Lower lobe of right lung (tissue), 2 donors: ENCODE results near the gene ATP5F1C. TPM values are rescaled to one million over a fixed set of nuclear protein-coding genes. Genes with fewer than 3 reads are reported as not detected.
A peak's percentile ranks its signal among the peaks of the same experiment; 100 is the strongest.
"Not testable (repeated sequence)": the region's sequence is repeated elsewhere in the genome, so short reads cannot be mapped to it uniquely, and the experiment has no call there.

Experiments used
- ATAC-seq, 2 donors: fragments of 200-7000 bp; cut with Tn5 transposase; one replicate each; pipeline ENCODE4 v1.9.1; 2020 to 2022; ENCODE audit warnings: mild to moderate bottlenecking in 2 of 2, moderate library complexity in 2 of 2
- DNase-seq: peaks from one replicate; pipeline ENCODE4 v3.0.0-alpha.2; 2020
- H3K27ac ChIP-seq: fragments of 200-600 bp; one replicate; pipeline ENCODE4 v1.8.0; 2022
- H3K27me3 ChIP-seq: fragments of 200-600 bp; one replicate; pipeline ENCODE4 v1.8.0; 2022; ENCODE audit warnings: low read depth
- H3K36me3 ChIP-seq: fragments of 200-600 bp; one replicate; pipeline ENCODE4 v1.8.0; 2022; ENCODE audit warnings: mild to moderate bottlenecking
- H3K4me1 ChIP-seq: fragments of 200-600 bp; one replicate; pipeline ENCODE4 v1.8.0; 2022
- H3K4me3 ChIP-seq: fragments of 200-600 bp; one replicate; pipeline ENCODE4 v1.8.0; 2022; ENCODE audit warnings: mild to moderate bottlenecking
- H3K9me3 ChIP-seq: fragments of 200-600 bp; one replicate; pipeline ENCODE4 v1.8.0; 2022
- intact Hi-C: fragments of 100-400 bp; cut with DNase I; formaldehyde crosslinking; loops from one replicate; pipeline ENCODE4 v1.11.0; 2022
- total RNA-seq: library from RNA; stranded (reverse); fragmentation: NEBNext Ultra II Directional; extraction: Animal tissue kit (Norgen Biotek cat#: 25700); gene quantifications from one replicate; pipeline ENCODE4 v1.2.1, GENCODE V29; 2021
- TF ChIP-seq, protein P1 (sequence below): fragments of 200-600 bp; IDR thresholded peaks from one replicate; pipeline ENCODE4 v1.8.0; 2022; ENCODE audit warnings: antibody characterized with exemption, mild to moderate bottlenecking
- donor health status: DM: no; HTN: yes; CAD: no; lungs with severe emphysema.

The ATP5F1C gene
- total RNA-seq, 1 donor from 2014 or later = 183 TPM

DNA sequence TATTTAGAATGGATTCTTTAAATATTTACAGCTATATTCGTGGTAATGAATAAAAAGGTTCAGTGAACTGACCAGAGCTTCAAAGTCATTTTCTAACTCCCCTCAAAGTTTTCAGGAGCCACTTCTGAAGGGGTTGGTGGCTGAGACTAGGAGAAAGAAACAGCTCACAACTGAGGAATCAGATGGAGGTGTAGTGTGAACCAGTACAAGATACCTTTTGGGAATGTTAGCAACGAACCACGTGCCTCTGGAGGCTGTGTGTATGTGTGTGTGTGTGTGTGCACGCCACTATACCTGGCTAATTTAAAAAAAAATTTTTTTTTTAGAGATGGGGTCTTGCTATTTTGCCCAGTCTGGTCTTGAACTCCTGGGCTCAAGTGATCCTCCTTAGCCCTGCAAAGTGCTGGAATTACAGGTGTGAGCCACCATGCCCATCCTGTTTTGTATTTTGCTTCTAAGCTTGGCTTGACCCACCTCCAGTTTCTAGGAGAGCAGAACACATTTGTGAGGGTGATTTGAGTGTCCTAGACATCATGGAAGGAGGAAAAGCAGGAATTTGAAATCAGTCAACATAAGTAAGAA is 20.8 kb downstream of the ATP5F1C start:
- Histone ChIP-seq H3K27ac (no peak overlapping the region), H3K27me3 (no peaks in the 10 kb centered on the region), H3K36me3 (peaks cover 51% of the 10 kb centered on the region), H3K4me1 (no peaks in the 10 kb centered on the region), H3K9me3 (no peaks in the 10 kb centered on the region), H3K4me3 (no peak overlapping the region)
- TF ChIP-seq, protein P1, sequence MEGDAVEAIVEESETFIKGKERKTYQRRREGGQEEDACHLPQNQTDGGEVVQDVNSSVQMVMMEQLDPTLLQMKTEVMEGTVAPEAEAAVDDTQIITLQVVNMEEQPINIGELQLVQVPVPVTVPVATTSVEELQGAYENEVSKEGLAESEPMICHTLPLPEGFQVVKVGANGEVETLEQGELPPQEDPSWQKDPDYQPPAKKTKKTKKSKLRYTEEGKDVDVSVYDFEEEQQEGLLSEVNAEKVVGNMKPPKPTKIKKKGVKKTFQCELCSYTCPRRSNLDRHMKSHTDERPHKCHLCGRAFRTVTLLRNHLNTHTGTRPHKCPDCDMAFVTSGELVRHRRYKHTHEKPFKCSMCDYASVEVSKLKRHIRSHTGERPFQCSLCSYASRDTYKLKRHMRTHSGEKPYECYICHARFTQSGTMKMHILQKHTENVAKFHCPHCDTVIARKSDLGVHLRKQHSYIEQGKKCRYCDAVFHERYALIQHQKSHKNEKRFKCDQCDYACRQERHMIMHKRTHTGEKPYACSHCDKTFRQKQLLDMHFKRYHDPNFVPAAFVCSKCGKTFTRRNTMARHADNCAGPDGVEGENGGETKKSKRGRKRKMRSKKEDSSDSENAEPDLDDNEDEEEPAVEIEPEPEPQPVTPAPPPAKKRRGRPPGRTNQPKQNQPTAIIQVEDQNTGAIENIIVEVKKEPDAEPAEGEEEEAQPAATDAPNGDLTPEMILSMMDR = no peak
- intact Hi-C loops = no loop called here
- DNase-seq (no peak), ATAC-seq (no peak)

DNA sequence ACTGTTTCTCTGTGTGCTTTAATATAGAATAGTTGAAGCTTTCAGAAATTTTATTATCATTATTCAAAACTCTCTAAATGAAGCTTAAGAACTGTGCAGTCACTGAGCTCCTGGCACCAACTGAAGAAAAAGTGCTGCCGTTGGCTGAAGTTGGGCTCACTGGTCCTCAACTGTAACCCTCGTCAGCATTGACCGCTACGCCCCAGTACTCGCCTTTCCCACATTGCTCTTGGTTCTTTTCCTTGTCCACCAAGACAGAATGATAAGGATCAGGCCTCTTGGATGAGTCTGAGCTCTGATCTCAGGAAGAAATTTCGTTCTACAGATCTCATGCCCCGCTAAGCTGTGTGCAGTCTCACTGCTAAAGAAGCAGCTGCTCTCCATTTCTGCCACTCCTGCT is 22.5 kb downstream of the ATP5F1C start:
- DNase-seq (no peak), ATAC-seq (no peak)
- Histone ChIP-seq H3K4me1 (no peaks in the 10 kb centered on the region), H3K4me3 (no peak overlapping the region), H3K9me3 (no peaks in the 10 kb centered on the region), H3K27me3 (no peaks in the 10 kb centered on the region), H3K27ac (no peak overlapping the region), H3K36me3 (peaks cover 35% of the 10 kb centered on the region)
- TF ChIP-seq, protein P1 = no peak
- intact Hi-C loops = no loop called here

DNA sequence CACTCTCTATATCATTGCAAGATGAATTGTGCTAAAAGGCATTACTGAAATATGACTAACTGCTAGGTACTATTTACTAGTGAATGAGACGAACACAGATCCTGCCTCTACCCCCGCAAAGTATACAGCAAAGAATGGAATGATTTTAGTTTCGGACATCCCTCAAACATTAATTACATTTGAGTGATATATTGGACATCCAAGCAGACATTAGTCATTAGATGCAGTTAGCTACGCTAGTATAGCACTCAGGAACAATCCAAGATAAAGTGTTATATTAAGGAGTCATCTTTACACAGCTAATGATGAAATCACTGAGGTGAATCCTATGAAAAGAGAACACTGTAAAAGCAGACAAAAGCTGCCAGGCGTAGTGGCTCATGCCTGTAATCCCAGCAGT is 23.0 kb downstream of the ATP5F1C start:
- no peaks in the 10 kb centered on the region for H3K4me1 ChIP-seq
- DNase-seq (no peak), ATAC-seq (no peak)
- no peak overlapping the region for H3K27ac ChIP-seq
- H3K36me3 ChIP-seq = peaks cover 29% of the 10 kb centered on the region
- H3K9me3 ChIP-seq = no peaks in the 10 kb centered on the region
- H3K27me3 ChIP-seq = no peaks in the 10 kb centered on the region
- TF ChIP-seq, protein P1 = no peak
- H3K4me3 ChIP-seq = no peak overlapping the region
- intact Hi-C loops = no loop called here

DNA sequence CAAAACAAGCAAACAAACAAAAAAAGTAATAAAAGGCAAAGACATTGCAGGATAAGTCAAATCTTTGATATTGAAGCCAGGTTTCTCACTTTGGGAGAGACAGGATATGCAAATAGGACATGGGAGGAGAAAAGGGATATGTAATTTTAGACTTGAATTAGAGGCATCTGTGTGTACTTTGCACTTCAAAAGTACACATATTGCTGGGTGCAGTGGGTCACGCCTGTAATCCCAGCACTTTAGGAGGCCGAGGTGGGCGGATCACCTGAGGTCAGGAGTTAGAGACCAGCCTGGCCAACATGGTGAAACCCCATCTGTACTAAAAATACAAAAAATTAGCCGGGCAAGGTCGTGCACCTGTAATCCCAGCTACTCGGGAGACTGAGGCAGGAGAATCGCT is 23.8 kb downstream of the ATP5F1C start:
- H3K27me3 ChIP-seq, ATAC-seq, intact Hi-C loops: not testable (repeated sequence)

DNA sequence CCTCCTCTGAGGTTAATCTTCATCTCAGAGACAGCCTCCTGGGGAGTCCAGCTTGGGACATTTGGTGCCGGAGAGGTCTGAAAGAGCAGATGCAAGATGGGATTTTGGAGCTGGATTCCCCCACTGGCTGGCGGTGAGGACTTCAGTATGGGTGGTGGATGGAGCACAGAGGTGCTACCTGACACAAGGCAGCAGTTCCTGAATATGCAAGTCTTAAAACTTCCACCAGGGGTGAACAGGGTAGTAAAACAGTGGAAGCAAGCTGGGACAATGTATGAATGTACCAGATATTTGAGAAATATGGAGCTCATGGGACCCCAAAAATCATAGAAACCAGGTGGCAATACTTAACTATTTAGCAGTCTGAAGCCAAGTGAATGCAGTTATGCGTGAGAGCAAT is 25.5 kb downstream of the ATP5F1C start:
- intact Hi-C loops = no loop called here
- H3K27ac ChIP-seq = no peak overlapping the region
- no peaks in the 10 kb centered on the region for H3K27me3 ChIP-seq
- no peak for ATAC-seq
- TF ChIP-seq, protein P1 = no peak
- DNase-seq = no peak
- H3K9me3 ChIP-seq = no peaks in the 10 kb centered on the region
- H3K4me3 ChIP-seq = no peak overlapping the region
- H3K4me1 ChIP-seq = peaks cover 9% of the 10 kb centered on the region
- H3K36me3 ChIP-seq = peaks cover 4% of the 10 kb centered on the region

More for the DNA sequence above, 23.8 kb downstream of the ATP5F1C start:
- H3K36me3 ChIP-seq = peaks cover 22% of the 10 kb centered on the region
- H3K9me3 ChIP-seq, DNase-seq, H3K4me3 ChIP-seq, H3K27ac ChIP-seq, H3K4me1 ChIP-seq: not testable (repeated sequence)

DNA sequence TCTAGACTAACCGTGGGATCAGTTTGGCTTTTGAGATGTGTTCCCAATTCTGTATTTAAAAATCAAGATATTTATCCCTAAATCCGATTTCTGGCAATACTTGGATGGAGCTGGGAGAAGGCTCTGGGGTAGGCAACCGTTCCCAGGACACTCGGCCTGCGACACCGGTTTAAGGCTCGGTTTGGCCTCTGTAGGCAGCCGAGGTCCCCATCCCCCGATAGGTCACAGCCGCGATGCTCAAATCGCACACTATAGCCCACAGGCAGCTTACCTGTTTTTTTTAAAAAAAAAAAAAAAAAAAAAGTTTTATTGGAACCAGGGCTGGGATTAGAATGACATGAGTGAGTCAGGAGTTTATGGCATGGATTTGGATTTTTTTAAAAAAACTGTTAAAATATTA is 29.6 kb downstream of the ATP5F1C start:
- intact Hi-C loops = no loop called here
- H3K4me3 ChIP-seq = peak overlapping the region; percentile 99
- peaks cover 24% of the 10 kb centered on the region for H3K4me1 ChIP-seq
- peaks cover 19% of the 10 kb centered on the region for H3K36me3 ChIP-seq
- no peak for DNase-seq
- H3K9me3 ChIP-seq = no peaks in the 10 kb centered on the region
- no peak overlapping the region for H3K27ac ChIP-seq
- ATAC-seq = no peak
- TF ChIP-seq, protein P1 = no peak
- H3K27me3 ChIP-seq = no peaks in the 10 kb centered on the region
